G401.6 (cell line): ENCODE data around the gene KCTD8.
"Not testable (repeated sequence)": the region's sequence is repeated elsewhere in the genome, so short reads cannot be mapped to it uniquely, and the experiment has no call there.

Source experiments
- FAIRE-seq: peaks from 2 replicates; lab custom pipeline; 2012; peaks lifted over from hg19 to GRCh38; lab: Jason Lieb, UNC

Gene KCTD8

DNA sequence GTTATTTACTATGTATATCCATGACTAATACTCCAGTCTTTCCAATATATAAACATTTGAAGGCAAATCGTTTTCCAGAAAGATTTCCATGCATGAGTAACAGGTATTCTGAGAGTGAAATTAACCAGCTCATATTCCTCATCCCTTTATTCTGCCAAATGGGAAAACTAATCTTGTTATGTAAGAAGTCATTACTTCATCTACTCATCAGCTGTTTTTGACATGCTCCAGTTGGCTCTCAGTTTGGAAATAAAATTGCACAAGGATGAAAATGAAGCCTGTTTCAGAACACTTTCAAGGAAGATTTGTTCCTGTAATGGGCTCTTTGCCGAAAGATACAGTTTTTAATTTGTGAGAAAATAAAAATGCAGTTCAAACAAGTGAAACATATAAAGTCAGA is 121.9 kb downstream of the KCTD8 start:
- no peak for FAIRE-seq

- FAIRE-seq = no peak
Observed at GRCh38 chr4:44320833-44321232, 127.8 kb downstream of the KCTD8 start.

DNA sequence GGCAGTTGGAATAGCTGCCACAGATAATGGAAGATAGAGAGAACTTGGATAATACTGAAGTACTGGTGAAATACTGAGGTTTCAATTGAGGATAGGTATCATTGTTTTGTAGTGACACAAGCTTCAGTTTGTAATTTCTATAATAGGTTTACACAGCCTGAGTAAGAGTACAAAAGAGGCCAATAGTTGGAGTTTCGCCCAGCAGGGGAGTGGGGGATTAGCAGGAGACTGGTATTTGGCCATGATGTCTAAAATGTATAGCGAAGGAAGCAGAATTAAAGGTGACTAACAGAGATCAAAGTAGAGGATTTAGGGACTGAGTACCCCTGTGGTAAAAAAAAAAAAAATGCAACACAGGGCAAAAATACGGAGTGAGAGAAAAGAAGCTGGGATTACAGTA is 129.5 kb downstream of the KCTD8 start:
- no peak for FAIRE-seq

- no peak for FAIRE-seq
Observed at GRCh38 chr4:44313702-44314101, 134.9 kb downstream of the KCTD8 start.

DNA sequence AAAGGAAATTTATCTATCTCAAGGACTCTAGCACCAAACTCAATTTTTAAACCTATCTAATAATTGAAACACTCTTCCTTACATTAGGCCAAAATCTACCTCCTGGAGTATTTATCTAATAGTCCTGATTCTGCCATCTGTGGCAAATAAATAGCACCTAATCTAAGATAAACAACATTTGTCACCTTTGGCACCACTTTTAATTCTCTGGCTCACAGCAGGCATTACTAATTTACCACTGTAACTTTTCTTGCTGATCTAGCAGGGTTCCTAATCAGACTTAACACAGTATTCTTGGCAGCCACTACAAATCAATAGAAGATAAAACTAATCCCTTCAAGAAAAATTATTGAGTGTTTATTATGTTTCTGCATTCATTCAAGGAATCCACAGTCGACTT is 161.1 kb downstream of the KCTD8 start:
- no peak for FAIRE-seq

- no peak for FAIRE-seq
Observed at GRCh38 chr4:44279469-44279868, 169.1 kb downstream of the KCTD8 start.

- no peak for FAIRE-seq
Observed at GRCh38 chr4:44279066-44279465, 169.5 kb downstream of the KCTD8 start.

- FAIRE-seq = no peak
Observed at GRCh38 chr4:44257461-44257860, 191.1 kb downstream of the KCTD8 start.

GRCh38 chr4:44256414-44256813 is 192.2 kb downstream of the KCTD8 start:
- no peak for FAIRE-seq

DNA sequence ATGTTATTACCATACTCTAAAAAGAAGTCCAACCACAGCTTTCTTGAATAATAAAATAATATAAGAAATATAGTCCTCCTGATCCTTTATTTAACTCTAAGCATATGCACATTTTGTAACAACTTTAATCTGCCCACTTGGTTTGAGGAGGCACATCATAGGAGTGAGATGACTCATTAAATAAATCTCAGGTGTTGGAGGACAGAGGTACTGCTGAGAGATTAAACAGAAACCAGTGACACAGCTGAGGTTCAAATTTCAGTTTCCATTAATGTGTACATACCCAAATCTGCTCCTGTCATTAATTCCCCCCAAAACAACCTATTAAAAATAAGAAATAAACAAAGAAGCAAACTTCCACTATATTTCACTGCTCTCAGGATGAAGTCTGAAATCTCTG is 211.0 kb downstream of the KCTD8 start:
- FAIRE-seq = no peak

DNA sequence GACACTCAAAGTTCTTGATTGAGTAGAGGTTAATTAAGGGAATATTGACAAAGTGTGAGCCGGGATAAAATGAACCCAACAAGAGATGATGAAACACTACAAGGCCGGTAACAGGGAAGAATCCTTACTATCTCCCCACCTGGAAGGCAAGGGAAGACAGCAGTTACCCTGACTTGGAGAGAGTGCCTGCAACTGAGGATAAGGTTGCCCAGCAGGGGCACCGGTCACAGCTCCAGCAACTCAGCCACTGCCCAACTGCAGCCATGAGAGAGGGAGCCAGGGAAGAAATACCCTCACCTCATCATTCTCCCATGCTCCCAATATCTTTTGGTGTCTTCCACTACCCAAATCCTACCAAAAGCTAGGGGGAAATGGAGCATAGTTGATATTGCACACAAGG is 212.7 kb downstream of the KCTD8 start:
- no peak for FAIRE-seq

DNA sequence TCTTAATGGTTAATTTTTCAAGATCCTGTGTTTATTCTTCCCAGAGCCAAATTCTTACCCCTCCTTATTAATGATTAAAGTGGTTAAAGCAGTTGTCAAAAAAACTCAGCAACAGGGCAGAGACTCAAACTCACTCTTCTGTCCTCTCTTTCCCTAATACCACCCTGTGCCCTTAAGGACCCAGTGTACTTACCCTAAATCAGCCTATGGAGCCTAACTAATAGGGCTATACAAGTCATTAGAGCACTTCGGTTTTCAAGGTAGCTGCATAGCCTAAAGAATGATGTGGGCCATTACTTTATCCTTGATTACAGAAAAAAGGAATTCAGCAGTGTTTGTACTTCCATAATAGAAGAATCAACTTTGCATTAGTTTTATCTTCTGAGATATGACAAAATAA is 216.3 kb downstream of the KCTD8 start:
- no peak for FAIRE-seq

- FAIRE-seq = no peak
Observed at GRCh38 chr4:44231006-44231405, 217.6 kb downstream of the KCTD8 start.

DNA sequence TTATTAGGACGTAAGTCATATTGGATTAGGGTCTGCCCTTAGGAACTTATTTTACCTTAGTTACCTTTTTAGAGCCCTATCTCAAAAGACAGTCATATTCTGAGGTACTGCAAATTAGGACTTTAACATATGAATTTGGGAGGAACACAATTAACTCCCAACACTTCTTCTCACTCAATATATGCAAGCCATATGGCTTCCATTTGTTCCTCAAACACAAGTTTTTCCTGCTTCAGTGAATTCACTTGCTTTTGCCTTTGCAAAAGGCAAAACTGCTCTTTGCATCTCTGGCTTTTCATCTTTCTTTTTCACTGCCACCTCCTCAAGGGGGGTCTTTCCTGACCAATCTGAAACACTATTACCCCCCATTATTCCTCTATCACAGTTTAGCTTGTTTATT is 220.3 kb downstream of the KCTD8 start:
- FAIRE-seq = no peak

- no peak for FAIRE-seq
Observed at GRCh38 chr4:44221407-44221806, 227.2 kb downstream of the KCTD8 start.

- FAIRE-seq = no peak
Observed at GRCh38 chr4:44210750-44211149, 237.9 kb downstream of the KCTD8 start.

DNA sequence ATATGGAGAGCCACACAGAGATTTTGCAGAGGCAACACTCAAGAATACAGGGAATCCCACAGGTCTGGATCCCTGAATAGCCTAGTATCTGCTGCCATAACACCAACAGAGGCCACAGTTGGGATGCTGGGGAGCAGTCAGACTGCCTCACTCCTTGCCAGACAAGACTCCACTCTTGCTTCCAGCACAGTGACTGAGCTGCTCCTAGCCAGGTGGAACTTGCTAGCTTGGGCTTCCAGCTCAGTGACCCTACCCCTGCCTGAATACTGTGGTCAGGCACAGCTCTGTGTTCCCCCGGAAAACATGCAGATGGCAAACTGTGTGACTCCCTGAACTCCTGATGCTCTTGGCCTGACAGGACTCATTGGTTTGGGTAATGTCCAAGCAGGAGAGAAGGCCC is 251.8 kb downstream of the KCTD8 start:
- no peak for FAIRE-seq

DNA sequence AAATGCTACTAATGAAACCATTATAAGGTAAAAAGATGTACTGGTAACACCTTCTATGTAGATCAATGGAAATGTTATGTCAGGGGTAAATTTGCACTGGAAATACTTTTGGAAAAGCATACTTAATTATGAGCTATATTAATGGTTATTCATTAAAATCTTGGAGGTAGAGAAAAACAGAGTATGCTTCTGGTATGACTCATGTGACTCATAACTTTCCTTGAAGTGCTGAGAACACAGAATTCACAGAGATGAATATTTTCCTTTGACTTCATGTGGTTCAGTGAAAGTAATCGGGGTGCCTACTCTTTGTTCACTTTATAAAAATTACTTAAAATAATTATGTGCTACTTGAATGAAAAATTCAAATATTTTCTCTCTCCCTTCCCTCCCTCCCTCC is 254.2 kb downstream of the KCTD8 start:
- no peak for FAIRE-seq

- FAIRE-seq = no peak
Observed at GRCh38 chr4:44186850-44187246, 261.8 kb downstream of the KCTD8 start.

- no peak for FAIRE-seq
Observed at GRCh38 chr4:44186096-44186849, 262.3 kb downstream of the KCTD8 start.

DNA sequence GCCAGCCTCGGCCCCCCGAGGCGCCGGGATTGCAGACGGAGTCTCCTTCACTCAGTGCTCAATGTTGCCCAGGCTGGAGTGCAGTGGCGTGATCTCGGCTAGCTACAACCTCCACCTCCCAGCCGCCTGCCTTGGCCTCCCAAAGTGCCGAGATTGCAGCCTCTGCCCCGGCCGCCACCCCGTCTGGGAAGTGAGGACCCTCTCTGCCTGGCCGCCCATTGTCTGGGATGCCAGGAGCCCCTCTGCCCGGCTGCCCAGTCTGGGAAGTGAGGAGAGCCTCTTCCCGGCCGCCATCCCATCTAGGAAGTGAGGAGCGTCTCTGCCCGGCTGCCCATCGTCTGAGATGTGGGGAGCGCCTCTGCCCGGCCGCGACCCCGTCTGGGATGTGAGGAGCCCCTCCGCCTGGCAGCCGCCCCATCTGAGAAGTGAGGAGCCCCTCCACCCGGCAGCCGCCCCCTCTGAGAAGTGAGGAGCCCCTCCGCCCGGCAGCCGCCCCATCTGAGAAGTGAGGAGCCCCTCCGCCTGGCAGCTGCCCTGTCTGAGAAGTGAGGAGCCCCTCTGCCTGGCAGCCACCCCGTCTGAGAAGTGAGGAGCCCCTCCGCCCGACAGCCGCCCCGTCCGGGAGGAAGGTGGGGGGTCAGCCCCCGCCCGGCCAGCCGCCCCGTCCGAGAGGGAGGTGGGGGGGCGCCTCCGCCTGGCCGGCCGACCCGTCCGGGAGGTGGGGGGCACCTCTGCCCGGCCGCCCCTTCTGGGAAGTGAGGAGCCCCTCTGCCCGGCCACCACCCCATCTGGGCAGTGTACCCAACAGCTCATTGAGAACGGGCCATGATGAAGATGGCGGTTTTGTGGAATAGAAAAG is 266.9 kb downstream of the KCTD8 start:
- not testable (repeated sequence) for FAIRE-seq

DNA sequence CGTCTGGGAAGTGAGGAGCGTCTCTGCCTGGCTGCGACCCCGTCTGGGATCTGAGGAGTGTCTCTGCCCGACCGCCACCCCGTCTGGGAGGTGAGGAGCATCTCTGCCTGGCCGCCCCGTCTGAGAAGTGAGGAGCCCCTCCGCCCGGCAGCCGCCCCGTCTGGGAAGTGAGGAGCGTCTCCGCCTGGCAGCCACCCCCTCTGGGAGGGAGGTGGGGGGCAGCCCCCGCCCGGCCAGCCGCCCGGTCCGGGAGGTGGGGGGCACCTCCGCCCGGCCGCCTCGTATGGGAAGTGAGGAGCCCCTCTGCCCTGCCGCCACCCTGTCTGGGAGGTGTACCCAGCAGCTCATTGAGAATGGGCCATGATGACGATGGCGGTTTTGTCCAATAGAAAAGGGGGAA is 280.8 kb downstream of the KCTD8 start:
- FAIRE-seq = not testable (repeated sequence)

DNA sequence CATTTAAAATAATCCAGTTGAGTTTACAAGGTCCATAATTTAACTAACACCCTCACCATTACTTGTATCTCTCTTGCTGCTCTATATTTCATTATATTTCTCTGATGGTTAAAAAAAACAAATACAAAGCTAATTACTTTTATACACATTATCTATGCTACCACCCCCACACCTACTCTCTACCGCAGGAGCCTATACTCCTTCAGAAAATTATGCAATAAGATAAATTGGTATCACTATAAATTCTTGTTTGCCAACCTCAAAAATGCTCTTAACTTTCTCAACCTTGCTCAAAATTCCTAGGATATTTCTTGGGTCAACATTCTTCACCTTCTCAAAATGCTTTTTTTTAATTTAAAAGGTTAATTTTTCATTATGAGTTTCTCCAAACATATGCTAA is 282.7 kb downstream of the KCTD8 start:
- no peak for FAIRE-seq
